HG03108 (cell line): ENCODE measurements around the gene TCP10L.

ENCODE experiments used
- ATAC-seq: cut with Tn5 transposase; IDR thresholded peaks from one replicate; pipeline ENCODE4 v1.9.1; 2021; ENCODE audit warnings: moderate library complexity; ENCODE audit not compliant: unreplicated experiment

TCP10L gene

GRCh38 chr21:32523988-32524719, 61.2 kb downstream of the TCP10L start:
- no peak for ATAC-seq
